Measurements from ENCODE around the gene THOC1.

- TF ChIP-seq, protein P1, sequence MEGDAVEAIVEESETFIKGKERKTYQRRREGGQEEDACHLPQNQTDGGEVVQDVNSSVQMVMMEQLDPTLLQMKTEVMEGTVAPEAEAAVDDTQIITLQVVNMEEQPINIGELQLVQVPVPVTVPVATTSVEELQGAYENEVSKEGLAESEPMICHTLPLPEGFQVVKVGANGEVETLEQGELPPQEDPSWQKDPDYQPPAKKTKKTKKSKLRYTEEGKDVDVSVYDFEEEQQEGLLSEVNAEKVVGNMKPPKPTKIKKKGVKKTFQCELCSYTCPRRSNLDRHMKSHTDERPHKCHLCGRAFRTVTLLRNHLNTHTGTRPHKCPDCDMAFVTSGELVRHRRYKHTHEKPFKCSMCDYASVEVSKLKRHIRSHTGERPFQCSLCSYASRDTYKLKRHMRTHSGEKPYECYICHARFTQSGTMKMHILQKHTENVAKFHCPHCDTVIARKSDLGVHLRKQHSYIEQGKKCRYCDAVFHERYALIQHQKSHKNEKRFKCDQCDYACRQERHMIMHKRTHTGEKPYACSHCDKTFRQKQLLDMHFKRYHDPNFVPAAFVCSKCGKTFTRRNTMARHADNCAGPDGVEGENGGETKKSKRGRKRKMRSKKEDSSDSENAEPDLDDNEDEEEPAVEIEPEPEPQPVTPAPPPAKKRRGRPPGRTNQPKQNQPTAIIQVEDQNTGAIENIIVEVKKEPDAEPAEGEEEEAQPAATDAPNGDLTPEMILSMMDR (IDR thresholded peaks at IDR 0.05), result no peak
- TF ChIP-seq ZFX (IDR thresholded peaks at IDR 0.05; ENCODE audit: borderline replicate concordance), result no peak
Measured at GRCh38 chr18:273525-273924, 5.7 kb upstream of the THOC1 start.
